ENCODE measurements around the gene SPECC1L.

GRCh38 chr22:24329453-24329852 lies 58.8 kb downstream of the SPECC1L start:
- TF ChIP-seq, protein P1, sequence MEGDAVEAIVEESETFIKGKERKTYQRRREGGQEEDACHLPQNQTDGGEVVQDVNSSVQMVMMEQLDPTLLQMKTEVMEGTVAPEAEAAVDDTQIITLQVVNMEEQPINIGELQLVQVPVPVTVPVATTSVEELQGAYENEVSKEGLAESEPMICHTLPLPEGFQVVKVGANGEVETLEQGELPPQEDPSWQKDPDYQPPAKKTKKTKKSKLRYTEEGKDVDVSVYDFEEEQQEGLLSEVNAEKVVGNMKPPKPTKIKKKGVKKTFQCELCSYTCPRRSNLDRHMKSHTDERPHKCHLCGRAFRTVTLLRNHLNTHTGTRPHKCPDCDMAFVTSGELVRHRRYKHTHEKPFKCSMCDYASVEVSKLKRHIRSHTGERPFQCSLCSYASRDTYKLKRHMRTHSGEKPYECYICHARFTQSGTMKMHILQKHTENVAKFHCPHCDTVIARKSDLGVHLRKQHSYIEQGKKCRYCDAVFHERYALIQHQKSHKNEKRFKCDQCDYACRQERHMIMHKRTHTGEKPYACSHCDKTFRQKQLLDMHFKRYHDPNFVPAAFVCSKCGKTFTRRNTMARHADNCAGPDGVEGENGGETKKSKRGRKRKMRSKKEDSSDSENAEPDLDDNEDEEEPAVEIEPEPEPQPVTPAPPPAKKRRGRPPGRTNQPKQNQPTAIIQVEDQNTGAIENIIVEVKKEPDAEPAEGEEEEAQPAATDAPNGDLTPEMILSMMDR (IDR thresholded peaks at IDR 0.05), result no peak
- no peak for TF ChIP-seq POLR2A (IDR thresholded peaks at IDR 0.05)

Data from stomach (tissue), 4 donors.